Activated CD4-positive, alpha-beta T cell treated with anti-CD3 and anti-CD28 coated beads for 36 hours (primary cell): ENCODE results near the gene FLNC. TPM values are rescaled to one million over a fixed set of nuclear protein-coding genes. Genes with fewer than 3 reads are reported as not detected.

Experiments used
- ATAC-seq: fragments of 200-7000 bp; cut with Tn5 transposase; one replicate; pipeline ENCODE4 v1.10.0; 2021; ENCODE audit warnings: mild to moderate bottlenecking, moderate library complexity
- CTCF ChIA-PET: fragments of 350-600 bp; sonication (Branson Sonifier 250); formaldehyde crosslinking; loops from one replicate; lab custom pipeline; 2021; ENCODE audit warnings: antibody characterized with exemption; lab: Charles Lee
- POLR2A ChIA-PET: fragments of 350-600 bp; sonication (Branson Sonifier 250); formaldehyde crosslinking; loops from one replicate; lab custom pipeline; 2021; ENCODE audit warnings: antibody characterized with exemption, inconsistent platforms; lab: Charles Lee
- DNase-seq: peaks from one replicate; pipeline ENCODE4 v3.0.0-alpha.2; 2020
- H3K27ac Mint-ChIP-seq: one replicate; pipeline ENCODE4 v1.8.0; 2021; ENCODE audit warnings: mixed read lengths
- H3K27me3 Mint-ChIP-seq: one replicate; pipeline ENCODE4 v1.8.0; 2021; ENCODE audit warnings: mixed read lengths
- H3K36me3 Mint-ChIP-seq: one replicate; pipeline ENCODE4 v1.8.0; 2021; ENCODE audit warnings: low read depth, mixed read lengths
- H3K4me1 Mint-ChIP-seq: one replicate; pipeline ENCODE4 v1.8.0; 2021; ENCODE audit warnings: mixed read lengths
- H3K4me3 Mint-ChIP-seq: one replicate; pipeline ENCODE4 v1.8.0; 2021; ENCODE audit warnings: mild to moderate bottlenecking, moderate library complexity, mixed read lengths
- H3K9me3 Mint-ChIP-seq: one replicate; pipeline ENCODE4 v1.8.0; 2021; ENCODE audit warnings: low read depth, mixed read lengths
- intact Hi-C, 2 experiments: fragments of 100-400 bp; cut with DNase I in 1 of 2; cut with micrococcal nuclease in 1 of 2; formaldehyde crosslinking; loops; one replicate each; pipeline versions ENCODE4 v1.14.2 to v1.15.1; 2022 to 2024; cut with DNase I, micrococcal nuclease
- total RNA-seq, 2 experiments: library from RNA; stranded (reverse); gene quantifications; one replicate each; pipeline ENCODE4 v1.2.3, GENCODE V29; 2021

Gene FLNC
- total RNA-seq, 2 experiments from 2014 or later, result 0.09 to 0.18 TPM

- ATAC-seq (no peak), DNase-seq (no peak)
- Mint-ChIP-seq H3K4me1 (peaks cover 13% of the 10 kb centered on the region), H3K4me3 (peak overlapping the region; percentile 77), H3K27ac (peak overlapping the region; percentile 76), H3K27me3 (no peaks in the 10 kb centered on the region), H3K36me3 (peaks cover 8% of the 10 kb centered on the region), H3K9me3 (no peaks in the 10 kb centered on the region)
- ChIA-PET POLR2A (interaction anchor here (0.7 kb wide), 2 partner anchors 29 to 519 kb away, joined by 3 read pairs; no protein-coding TSS in a partner anchor), CTCF (interaction anchor here (0.6 to 5.3 kb wide), 16 partner anchors 13 to 1794 kb away, joined by 3 to 49 read pairs (median 4); no protein-coding TSS in a partner anchor)
- intact Hi-C loops, result loop anchor here (1.0 to 10.0 kb wide), 15 partner anchors 21 to 577 kb away; partner anchors contain the start of genes CALU (in 2 of the 2), CCDC136 (in 2 of the 2), HILPDA (in 1 of the 2) and METTL2B (in 1 of the 2)
Observed at GRCh38 chr7:128861957-128862570, 31.9 kb downstream of the FLNC start.

GRCh38 chr7:128862571-128863432, 32.6 kb downstream of the FLNC start, which contains the start of gene ATP6V1F:
Gene ATP6V1F, plus strand, starts transcription at chr7:128862856. Its CDS starts 49 bp downstream, at chr7:128862905.
- ATAC-seq (peak; percentile 91), DNase-seq (peak; percentile 100)
- H3K27me3 Mint-ChIP-seq, result no peaks in the 10 kb centered on the region
- ChIA-PET CTCF (interaction anchor here (0.6 to 5.3 kb wide), 23 partner anchors 10 to 580 kb away, joined by 3 to 49 read pairs (median 3); partner anchors contain the start of gene METTL2B), POLR2A (interaction anchor here (0.6 to 0.9 kb wide), 6 partner anchors 21 to 519 kb away, joined by 3 read pairs; partner anchors contain the start of gene CCDC136)
- H3K4me1 Mint-ChIP-seq, result peaks cover 13% of the 10 kb centered on the region
- peak within 1 kb of the TSS; percentile 77 for H3K4me3 Mint-ChIP-seq
- peaks cover 8% of the 10 kb centered on the region for H3K36me3 Mint-ChIP-seq
- intact Hi-C loops, result loop anchor here (1.0 to 10.0 kb wide), 15 partner anchors 20 to 576 kb away; partner anchors contain the start of genes CALU (in 2 of the 2), CCDC136 (in 2 of the 2), HILPDA (in 1 of the 2) and METTL2B (in 1 of the 2)
- H3K9me3 Mint-ChIP-seq, result no peaks in the 10 kb centered on the region
- H3K27ac Mint-ChIP-seq, result peak within 1 kb of the TSS; percentile 90

GRCh38 chr7:128863433-128863989, 33.3 kb downstream of the FLNC start:
- peaks cover 13% of the 10 kb centered on the region for H3K4me1 Mint-ChIP-seq
- CTCF ChIA-PET, result interaction anchor here (0.7 to 5.3 kb wide), 14 partner anchors 10 to 387 kb away, joined by 3 to 49 read pairs (median 3); partner anchors contain the start of gene METTL2B
- DNase-seq (peak; percentile 72), ATAC-seq (peak; percentile 48)
- H3K4me3 Mint-ChIP-seq, result peak overlapping the region; percentile 77
- intact Hi-C loops, result loop anchor here (1.0 to 10.0 kb wide), 7 partner anchors 20 to 575 kb away; partner anchors contain the start of genes CALU (in 1 of the 2) and CCDC136 (in 1 of the 2)
- peak overlapping the region; percentile 90 for H3K27ac Mint-ChIP-seq
- H3K36me3 Mint-ChIP-seq, result peaks cover 8% of the 10 kb centered on the region
- POLR2A ChIA-PET, result interaction anchor here (0.7 to 0.9 kb wide), 2 partner anchors 20 to 72 kb away, joined by 3 read pairs; partner anchors contain the start of gene CCDC136
- H3K27me3 Mint-ChIP-seq, result no peaks in the 10 kb centered on the region
- H3K9me3 Mint-ChIP-seq, result no peaks in the 10 kb centered on the region

- H3K4me3 Mint-ChIP-seq, result no peak overlapping the region
- H3K27ac Mint-ChIP-seq, result no peak overlapping the region
- H3K36me3 Mint-ChIP-seq, result peaks cover 8% of the 10 kb centered on the region
- peaks cover 17% of the 10 kb centered on the region for H3K4me1 Mint-ChIP-seq
- peaks cover 1% of the 10 kb centered on the region for H3K27me3 Mint-ChIP-seq
- DNase-seq (no peak), ATAC-seq (no peak)
- intact Hi-C loops, result loop anchor here in 1 of 2 experiments (10.0 kb wide), 2 partner anchors 71 to 331 kb away; partner anchors contain the start of gene CCDC136
- no peaks in the 10 kb centered on the region for H3K9me3 Mint-ChIP-seq
- ChIA-PET CTCF (interaction anchor here (0.5 to 0.6 kb wide), 2 partner anchors 17 to 190 kb away, joined by 3 to 5 read pairs; no protein-coding TSS in a partner anchor), POLR2A (interaction anchor here (0.6 kb wide), 1 partner anchor 43 kb away, joined by 3 read pairs; no protein-coding TSS in a partner anchor)
Observed at GRCh38 chr7:128865303-128865702, 35.1 kb downstream of the FLNC start.

- CTCF ChIA-PET, result interaction anchor here (0.5 to 1.1 kb wide), 6 partner anchors 12 to 502 kb away, joined by 3 to 5 read pairs (median 4); no protein-coding TSS in a partner anchor
Observed at GRCh38 chr7:128865996-128866877, 36.0 kb downstream of the FLNC start.

GRCh38 chr7:128867241-128867640, 37.0 kb downstream of the FLNC start:
- no peak overlapping the region for H3K4me3 Mint-ChIP-seq
- H3K36me3 Mint-ChIP-seq, result peaks cover 8% of the 10 kb centered on the region
- DNase-seq, result no peak
- ChIA-PET POLR2A (interaction anchor here (0.7 kb wide), 1 partner anchor 150 kb away, joined by 3 read pairs; no protein-coding TSS in a partner anchor), CTCF (interaction anchor here (0.6 to 1.1 kb wide), 5 partner anchors 11 to 501 kb away, joined by 3 to 4 read pairs (median 4); no protein-coding TSS in a partner anchor)
- ATAC-seq, result no peak
- H3K9me3 Mint-ChIP-seq, result no peaks in the 10 kb centered on the region
- peaks cover 16% of the 10 kb centered on the region for H3K4me1 Mint-ChIP-seq
- no peak overlapping the region for H3K27ac Mint-ChIP-seq
- intact Hi-C loops, result loop anchor here in 1 of 2 experiments (10.0 kb wide), 2 partner anchors 72 to 332 kb away; partner anchors contain the start of gene CCDC136
- peaks cover 2% of the 10 kb centered on the region for H3K27me3 Mint-ChIP-seq

More at GRCh38 chr7:128865996-128866877, 36.0 kb downstream of the FLNC start:
- intact Hi-C loops, result loop anchor here in 1 of 2 experiments (10.0 kb wide), 2 partner anchors 71 to 331 kb away; partner anchors contain the start of gene CCDC136
- Mint-ChIP-seq H3K9me3 (no peaks in the 10 kb centered on the region), H3K36me3 (peaks cover 8% of the 10 kb centered on the region), H3K4me3 (no peak overlapping the region), H3K27me3 (peaks cover 2% of the 10 kb centered on the region), H3K27ac (no peak overlapping the region), H3K4me1 (peaks cover 18% of the 10 kb centered on the region)
- ATAC-seq (no peak), DNase-seq (no peak)
- POLR2A ChIA-PET, result interaction anchor here (0.6 kb wide), 1 partner anchor 42 kb away, joined by 3 read pairs; no protein-coding TSS in a partner anchor

- DNase-seq (no peak), ATAC-seq (no peak)
- peaks cover 8% of the 10 kb centered on the region for H3K36me3 Mint-ChIP-seq
- intact Hi-C loops, result loop anchor here in 1 of 2 experiments (10.0 kb wide), 2 partner anchors 73 to 333 kb away; partner anchors contain the start of gene CCDC136
- H3K27ac Mint-ChIP-seq, result no peak overlapping the region
- H3K27me3 Mint-ChIP-seq, result peaks cover 2% of the 10 kb centered on the region
- no peaks in the 10 kb centered on the region for H3K9me3 Mint-ChIP-seq
- ChIA-PET POLR2A (interaction anchor here (0.7 kb wide), 1 partner anchor 149 kb away, joined by 3 read pairs; no protein-coding TSS in a partner anchor), CTCF (interaction anchor here (0.6 to 2.1 kb wide), 3 partner anchors 15 to 250 kb away, joined by 3 to 6 read pairs (median 4); no protein-coding TSS in a partner anchor)
- H3K4me3 Mint-ChIP-seq, result no peak overlapping the region
- H3K4me1 Mint-ChIP-seq, result peaks cover 14% of the 10 kb centered on the region
Observed at GRCh38 chr7:128867842-128868623, 37.8 kb downstream of the FLNC start.

GRCh38 chr7:128868624-128869137, 38.5 kb downstream of the FLNC start:
- DNase-seq (no peak), ATAC-seq (no peak)
- peaks cover 8% of the 10 kb centered on the region for H3K36me3 Mint-ChIP-seq
- H3K4me3 Mint-ChIP-seq, result peak overlapping the region; percentile 10
- H3K27me3 Mint-ChIP-seq, result peaks cover 2% of the 10 kb centered on the region
- POLR2A ChIA-PET, result no interaction called here
- peaks cover 12% of the 10 kb centered on the region for H3K4me1 Mint-ChIP-seq
- H3K27ac Mint-ChIP-seq, result no peak overlapping the region
- H3K9me3 Mint-ChIP-seq, result no peaks in the 10 kb centered on the region
- CTCF ChIA-PET, result interaction anchor here (0.6 to 2.1 kb wide), 7 partner anchors 8 to 414 kb away, joined by 3 to 6 read pairs (median 3); no protein-coding TSS in a partner anchor
- intact Hi-C loops, result loop anchor here (1.0 to 10.0 kb wide), 3 partner anchors 74 to 334 kb away; partner anchors contain the start of gene CCDC136 (in 2 of the 2)
